SK-N-MC (cell line): ENCODE data around the gene PLA1A.
A peak's percentile ranks its signal among the peaks of the same experiment; 100 is the strongest.

Source experiments
- EZH2 ChIP-seq: fragments of 200-600 bp; sonication (generic); IDR thresholded peaks from one replicate; pipeline ENCODE4 v1.6.1; 2017; ENCODE audit warnings: antibody characterized with exemption
- FOXP2 ChIP-seq: optimal IDR thresholded peaks from 2 replicates; pipeline ENCODE3; 2011; ENCODE audit warnings: mild to moderate bottlenecking, moderate library complexity; ENCODE audit not compliant: insufficient read depth; ENCODE audit errors: extremely low read length, control extremely low read depth
- POLR2AphosphoS5 ChIP-seq: IDR thresholded peaks from 2 replicates; pipeline ENCODE4 v1.6.1; 2012; ENCODE audit warnings: mild to moderate bottlenecking, low read depth, low read length, borderline replicate concordance

GRCh38 chr3:119676771-119677640 lies 79.3 kb downstream of the PLA1A start, which contains the start of gene COX17:
- peak; percentile 65; the same call in 1 of the 2 replicates for TF ChIP-seq POLR2AphosphoS5
- TF ChIP-seq EZH2 = no peak
- TF ChIP-seq FOXP2 = no peak
